Cardiac fibroblast (primary cell): ENCODE data around the gene CAMK2A.

ENCODE experiments used
- DNase-seq, 2 donors: peaks; one replicate each; pipeline versions ENCODE4 v3.0.0 to v3.0.0-alpha.2; 2010; ENCODE audit warnings: low read depth in 2 of 2
- H3K4me3 ChIP-seq, 2 donors: replicated peaks in 1 of 2; 1 replicate in 1 of 2; 2 replicates in 1 of 2; pipeline ENCODE4 v1.5.1; 2011; ENCODE audit warnings: low read depth in 2 of 2, low read length in 2 of 2, mild to moderate bottlenecking in 2 of 2, moderate library complexity in 1 of 2
- CTCF ChIP-seq: IDR thresholded peaks from one replicate; pipeline ENCODE4 v1.5.1; 2011; ENCODE audit warnings: low read depth, mild to moderate bottlenecking, low read length, inconsistent platforms

Gene CAMK2A

DNA sequence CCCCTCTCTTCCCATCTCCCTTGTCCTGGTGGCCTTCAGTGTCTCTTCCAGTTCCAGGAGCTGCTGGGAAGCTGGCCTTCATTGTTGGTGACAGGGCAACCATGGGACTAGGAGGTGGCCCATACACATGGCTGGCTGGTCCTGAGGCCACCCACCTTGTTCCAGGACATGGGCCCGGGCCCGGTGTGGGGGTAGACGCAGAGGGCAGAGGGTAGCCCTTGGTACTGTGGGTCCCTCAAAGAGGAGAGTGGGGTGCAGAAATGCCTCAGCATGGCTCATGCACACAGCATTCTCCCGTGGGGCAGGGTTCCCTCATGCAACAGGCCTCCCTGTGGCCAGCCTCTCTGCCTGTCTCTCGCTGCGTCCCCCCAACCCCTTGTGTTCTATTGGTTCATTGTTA is 78.9 kb downstream of the CAMK2A start:
- H3K4me3 ChIP-seq, result no peak overlapping the region

DNA sequence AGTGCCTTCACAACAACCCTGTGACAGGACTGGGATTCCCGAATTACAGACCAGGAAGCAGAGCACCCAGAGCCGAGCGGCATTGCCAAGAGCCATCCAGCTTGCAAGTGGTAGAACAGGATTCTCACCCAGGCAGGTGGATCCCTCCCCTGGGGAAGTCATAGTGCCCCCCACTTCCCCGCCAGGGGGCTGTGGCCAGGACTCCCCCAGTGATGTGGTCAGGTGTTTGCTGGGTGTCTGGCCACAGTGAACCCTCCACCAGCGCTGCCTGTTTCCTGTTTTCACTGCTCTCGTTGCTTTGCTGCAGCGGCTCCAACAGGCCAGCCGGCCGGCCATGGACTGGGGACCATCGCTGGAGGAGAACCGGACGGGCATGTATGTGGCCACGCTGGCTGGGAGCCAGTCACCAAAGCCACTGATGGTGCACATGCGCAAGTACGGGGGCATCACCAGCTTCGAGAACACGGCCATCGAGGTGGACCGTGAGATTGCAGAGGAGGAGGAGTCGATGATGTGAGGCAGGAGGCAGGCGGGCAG is 80.4 kb downstream of the CAMK2A start:
- H3K4me3 ChIP-seq, result no peak overlapping the region
- DNase-seq, result peak; percentile 56 to 66
- TF ChIP-seq CTCF, result no peak

More for the DNA sequence above, 78.9 kb downstream of the CAMK2A start:
- DNase-seq, result no peak
- TF ChIP-seq CTCF, result no peak

- peak; percentile 12 to 21 for DNase-seq
- TF ChIP-seq CTCF, result no peak
- no peak overlapping the region for H3K4me3 ChIP-seq
These were observed 81.1 kb downstream of the CAMK2A start for GRCh38 chr5:150208187-150209098.

- no peak for TF ChIP-seq CTCF
- no peak overlapping the region for H3K4me3 ChIP-seq
- DNase-seq, result no peak
These were observed 82.8 kb downstream of the CAMK2A start for GRCh38 chr5:150206779-150207115.

DNA sequence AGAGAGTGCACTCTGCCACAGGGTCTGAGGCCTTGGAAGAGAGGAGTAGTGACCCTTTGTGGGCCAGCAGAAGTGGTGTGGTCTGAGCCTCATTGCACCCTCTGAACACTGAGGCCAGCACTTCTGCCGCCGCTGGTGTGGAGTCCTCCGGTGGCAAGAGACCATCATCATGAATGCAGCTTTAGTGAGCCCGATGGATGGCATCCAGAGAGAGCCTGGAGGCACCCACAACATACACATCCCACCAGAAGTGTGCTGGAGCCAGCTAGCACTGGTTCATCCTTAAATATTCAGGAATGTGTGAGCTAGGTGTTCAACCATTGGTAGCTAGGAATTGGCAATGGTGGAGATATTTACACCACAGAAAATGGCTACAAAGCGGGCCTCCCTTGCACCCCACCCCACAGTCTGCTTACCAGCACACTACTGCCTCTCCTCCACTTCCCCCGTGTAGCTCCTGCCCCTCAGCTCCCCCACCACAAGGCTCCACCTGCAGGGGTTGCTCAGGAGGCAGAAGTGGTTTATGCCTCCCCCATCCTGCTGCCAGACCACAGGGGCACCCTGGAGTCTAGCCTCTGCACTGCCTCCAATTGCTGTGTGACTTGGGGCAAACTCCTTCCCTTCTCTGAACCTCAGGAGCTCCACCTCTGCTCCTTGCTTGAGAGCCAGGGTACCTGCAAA is 83.3 kb downstream of the CAMK2A start:
- no peak for DNase-seq
- no peak for TF ChIP-seq CTCF
- no peak overlapping the region for H3K4me3 ChIP-seq

- no peak for TF ChIP-seq CTCF
- H3K4me3 ChIP-seq, result no peak overlapping the region
- DNase-seq, result no peak
These were observed 85.0 kb downstream of the CAMK2A start for GRCh38 chr5:150204590-150204960.
